HCT116 (cell line): Measurements from ENCODE around the gene ZIC4. TPM values are rescaled to one million over a fixed set of nuclear protein-coding genes. Genes with fewer than 3 reads are reported as not detected.

Experiments
- ATAC-seq: fragments of 200-7000 bp; cut with Tn5 transposase; 2 replicates; pipeline ENCODE4 v1.9.1; 2020; ENCODE audit warnings: mild to moderate bottlenecking, moderate library complexity
- BruUV-seq: library from RNA; stranded (reverse); fragments of 400-500 nt; replicated peaks from 2 replicates; lab custom pipeline; 2021; lab: Mats Ljungman, UMichigan
- CTCF ChIA-PET: fragments of 300-600 bp; sonication (Branson Sonifier 250); formaldehyde crosslinking; loops from one replicate; lab custom pipeline; 2021; ENCODE audit warnings: antibody characterized with exemption; lab: Charles Lee
- POLR2A ChIA-PET: fragments of 300-600, 350-600 bp; sonication (Branson Sonifier 250); formaldehyde crosslinking; loops from one replicate; lab custom pipeline; 2021; ENCODE audit warnings: antibody characterized with exemption; lab: Charles Lee
- RAD21 ChIA-PET, 2 experiments: fragments of 300-600 bp; sonication (Branson Sonifier 250); formaldehyde crosslinking; loops; one replicate each; lab custom pipeline; 2023; ENCODE audit warnings: low total read pairs in 2 of 2; ENCODE audit not compliant: uncharacterized antibody in 2 of 2, unreplicated experiment in 2 of 2, low non-redundant PET in 1 of 2; lab: Charles Lee
- DNase-seq: peaks from one replicate; pipeline ENCODE4 v3.0.0-alpha.2; 2010; ENCODE audit warnings: low read depth, low spot score
- H2AFZ ChIP-seq: fragments of 200-600 bp; shearing (Covaris generic), sonication (generic); 2 replicates; pipeline ENCODE4 v1.6.1; 2017; ENCODE audit warnings: low read depth, mixed run types, mixed read lengths, antibody characterized with exemption, low read length; ENCODE audit not compliant: poor library complexity, severe bottlenecking
- H3K27ac ChIP-seq: 2 replicates; pipeline ENCODE4 v1.5.1; 2012; ENCODE audit warnings: low read depth, low read length
- H3K27me3 ChIP-seq: fragments of 200-600 bp; sonication (generic); 2 replicates; pipeline ENCODE4 v1.6.1; 2016; ENCODE audit warnings: mixed run types, low read length, mixed read lengths; ENCODE audit not compliant: insufficient read depth
- H3K36me3 ChIP-seq, 2 experiments: fragments of 200-500 bp in 1 of 2; fragments of 200-600 bp in 1 of 2; sonication (Bioruptor generic) in 1 of 2; sonication (generic) in 1 of 2; 2 replicates each; pipeline versions ENCODE4 v1.5.1 to v1.6.1; 2014 to 2016; ENCODE audit warnings: low read length in 2 of 2, inconsistent platforms in 1 of 2, mixed read lengths in 1 of 2, mixed run types in 1 of 2; ENCODE audit not compliant: insufficient read depth in 2 of 2, control insufficient read depth in 1 of 2
- H3K4me1 ChIP-seq, 2 experiments: fragments of 200-600 bp in 1 of 2; sonication (generic) in 1 of 2; 2 replicates each; pipeline versions ENCODE4 v1.5.1 to v1.6.1; 2012 to 2017; ENCODE audit warnings: low read length in 2 of 2, inconsistent platforms in 1 of 2, mild to moderate bottlenecking in 1 of 2, mixed read lengths in 1 of 2, mixed run types in 1 of 2, moderate library complexity in 1 of 2; ENCODE audit not compliant: insufficient read depth in 2 of 2, control insufficient read depth in 1 of 2
- H3K4me2 ChIP-seq: fragments of 200-600 bp; sonication (generic); 2 replicates; pipeline ENCODE4 v1.6.1; 2017; ENCODE audit warnings: mixed run types, low read length, mixed read lengths
- H3K4me3 ChIP-seq, 2 experiments: fragments of 200-600 bp in 1 of 2; sonication (generic) in 1 of 2; replicated peaks in 1 of 2; 2 replicates each; pipeline ENCODE4 v1.5.1; 2011 to 2016; ENCODE audit warnings: low read length in 2 of 2, control low read depth in 1 of 2, low read depth in 1 of 2, mild to moderate bottlenecking in 1 of 2, mixed read lengths in 1 of 2, mixed run types in 1 of 2
- H3K79me2 ChIP-seq: fragments of 200-600 bp; sonication (generic); 2 replicates; pipeline ENCODE4 v1.6.1; 2017; ENCODE audit warnings: mild to moderate bottlenecking, mixed run types, low read length, moderate library complexity, mixed read lengths; ENCODE audit not compliant: insufficient read depth
- H3K9ac ChIP-seq: fragments of 200-600 bp; sonication (generic); 2 replicates; pipeline ENCODE4 v1.6.1; 2016; ENCODE audit warnings: low read length, mixed read lengths
- H3K9me2 ChIP-seq: fragments of 200-600 bp; sonication (generic), shearing (Covaris generic); 2 replicates; pipeline ENCODE4 v1.6.1; 2017; ENCODE audit warnings: mixed run types, mild to moderate bottlenecking, moderate library complexity; ENCODE audit not compliant: insufficient read depth
- H3K9me3 ChIP-seq, 2 experiments: fragments of 200-500 bp in 1 of 2; fragments of 200-600 bp in 1 of 2; sonication (Bioruptor generic) in 1 of 2; sonication (generic) in 1 of 2; 2 replicates each; pipeline ENCODE4 v1.6.1; 2014 to 2017; ENCODE audit warnings: low read length in 2 of 2, mixed read lengths in 2 of 2, inconsistent platforms in 1 of 2, low read depth in 1 of 2, mild to moderate bottlenecking in 1 of 2, mixed run types in 1 of 2, moderate library complexity in 1 of 2; ENCODE audit not compliant: control insufficient read depth in 1 of 2, insufficient read depth in 1 of 2
- H4K20me1 ChIP-seq: fragments of 200-600 bp; sonication (generic), shearing (Covaris generic); 2 replicates; pipeline ENCODE4 v1.6.1; 2017; ENCODE audit warnings: mixed run types, mild to moderate bottlenecking, moderate library complexity; ENCODE audit not compliant: insufficient read depth
- CBX3 ChIP-seq: IDR thresholded peaks from 2 replicates; pipeline ENCODE4 v1.6.1; 2012; ENCODE audit warnings: low read depth
- CEBPB ChIP-seq: IDR thresholded peaks from 2 replicates; pipeline ENCODE4 v1.6.1; 2012; ENCODE audit warnings: low read depth
- EGR1 ChIP-seq: IDR thresholded peaks from 2 replicates; pipeline ENCODE4 v1.6.1; 2012; ENCODE audit warnings: low read depth
- ELF1 ChIP-seq: IDR thresholded peaks from 2 replicates; pipeline ENCODE4 v1.6.1; 2012; ENCODE audit warnings: low read depth, borderline replicate concordance
- EZH2 ChIP-seq: fragments of 200-600 bp; sonication (generic); IDR thresholded peaks from 2 replicates; pipeline ENCODE4 v1.6.1; 2017; ENCODE audit warnings: antibody characterized with exemption, mixed run types
- EZH2phosphoT487 ChIP-seq: fragments of 200-600 bp; IDR thresholded peaks from 2 replicates; pipeline ENCODE4 v1.6.1; 2018; ENCODE audit warnings: antibody characterized with exemption, borderline replicate concordance
- JUND ChIP-seq: IDR thresholded peaks from 2 replicates; pipeline ENCODE4 v1.6.1; 2012
- MAX ChIP-seq: IDR thresholded peaks from 2 replicates; pipeline ENCODE4 v1.6.1; 2012
- POLR2A ChIP-seq: IDR thresholded peaks from 2 replicates; pipeline ENCODE4 v1.7.0; 2011; ENCODE audit warnings: borderline replicate concordance; ENCODE audit not compliant: insufficient read depth, insufficient read length; ENCODE audit errors: extremely low read depth
- POLR2AphosphoS5 ChIP-seq: IDR thresholded peaks from 2 replicates; pipeline ENCODE4 v1.6.1; 2011; ENCODE audit warnings: mild to moderate bottlenecking, low read depth, low read length, moderate library complexity
- RAD21 ChIP-seq: IDR thresholded peaks from 2 replicates; pipeline ENCODE4 v1.6.1; 2012; ENCODE audit warnings: low read depth, mild to moderate bottlenecking
- SIN3A ChIP-seq: IDR thresholded peaks from 2 replicates; pipeline ENCODE4 v1.6.1; 2012; ENCODE audit warnings: low read depth
- SP1 ChIP-seq: IDR thresholded peaks from 2 replicates; pipeline ENCODE4 v1.6.1; 2012; ENCODE audit warnings: low read depth
- SRF ChIP-seq: IDR thresholded peaks from 2 replicates; pipeline ENCODE4 v1.6.1; 2012; ENCODE audit warnings: low read depth
- TCF7L2 ChIP-seq: IDR thresholded peaks from 2 replicates; pipeline ENCODE4 v1.7.0; 2011; ENCODE audit warnings: borderline replicate concordance, inconsistent platforms; ENCODE audit not compliant: insufficient read depth, insufficient read length; ENCODE audit errors: extremely low read depth
- YY1 ChIP-seq: IDR thresholded peaks from 2 replicates; pipeline ENCODE4 v1.6.1; 2011; ENCODE audit warnings: low read length, low read depth, moderate library complexity, mild to moderate bottlenecking; ENCODE audit not compliant: insufficient replicate concordance; ENCODE audit errors: extremely low read depth
- ZBTB33 ChIP-seq: IDR thresholded peaks from 2 replicates; pipeline ENCODE4 v1.6.1; 2011; ENCODE audit warnings: mild to moderate bottlenecking, low read length, moderate library complexity; ENCODE audit not compliant: insufficient replicate concordance; ENCODE audit errors: extremely low read depth
- ZFX ChIP-seq: fragments of 450-650 bp; IDR thresholded peaks from 2 replicates; pipeline ENCODE4 v1.6.1; 2017
- ZNF274 ChIP-seq: fragments of 200-500 bp; sonication (Bioruptor generic); IDR thresholded peaks from 2 replicates; pipeline ENCODE4 v1.6.1; 2014; ENCODE audit warnings: mild to moderate bottlenecking, low read depth, low read length, inconsistent platforms
- intact Hi-C: fragments of 100-400 bp; cut with micrococcal nuclease; formaldehyde crosslinking; loops from 2 replicates; pipeline ENCODE4 v1.10.0; 2022
- total RNA-seq: library from RNA; stranded (reverse); gene quantifications from one replicate; pipeline ENCODE4 v1.2.1, GENCODE V29; 2021; ENCODE audit not compliant: unreplicated experiment

Gene ZIC4
- total RNA-seq, 1 experiment from 2014 or later = not detected

GRCh38 chr3:147360646-147361453 is 45.5 kb downstream of the ZIC4 start:
- no peak for TF ChIP-seq EZH2phosphoT487
- no peak for TF ChIP-seq POLR2A
- no peak for TF ChIP-seq SIN3A
- TF ChIP-seq SRF = no peak
- TF ChIP-seq CEBPB = no peak
- no peak for TF ChIP-seq EGR1
- TF ChIP-seq ZNF274 = no peak
- no peak for TF ChIP-seq YY1
- TF ChIP-seq ZFX = no peak
- no peak for TF ChIP-seq POLR2AphosphoS5
- no peak for TF ChIP-seq SP1
- no peak for TF ChIP-seq CBX3
- TF ChIP-seq TCF7L2 = no peak
- TF ChIP-seq MAX = no peak
- TF ChIP-seq RAD21 = no peak
- TF ChIP-seq ZBTB33 = no peak
- no peak for TF ChIP-seq EZH2
- TF ChIP-seq ELF1 = no peak
- TF ChIP-seq JUND = no peak
- no peak for ATAC-seq
- H3K27me3 ChIP-seq = no peaks in the 10 kb centered on the region
- H3K4me2 ChIP-seq = no peak overlapping the region
- no peaks in the 10 kb centered on the region for H4K20me1 ChIP-seq
- no peaks in the 10 kb centered on the region for H3K9me3 ChIP-seq
- intact Hi-C loops = loop anchor here (5.0 kb wide), 1 partner anchor 716 kb away; no protein-coding TSS in a partner anchor
- no peak for DNase-seq
- no peaks in the 10 kb centered on the region for H3K4me1 ChIP-seq
- H2AFZ ChIP-seq = no peak overlapping the region
- ChIA-PET POLR2A (no interaction called here), CTCF (interaction anchor here (0.5 to 1.1 kb wide), 10 partner anchors 9 to 717 kb away, joined by 3 to 8 read pairs (median 4); no protein-coding TSS in a partner anchor), RAD21 (interaction anchor here in 1 of 2 experiments (0.5 kb wide), 1 partner anchor 73 kb away, joined by 4 read pairs; no protein-coding TSS in a partner anchor)
- no TSS peak for BruUV-seq
- H3K27ac ChIP-seq = no peak overlapping the region
- H3K36me3 ChIP-seq = no peaks in the 10 kb centered on the region
- no peaks in the 10 kb centered on the region for H3K79me2 ChIP-seq
- H3K4me3 ChIP-seq = no peak overlapping the region
- H3K9ac ChIP-seq = no peak overlapping the region
- H3K9me2 ChIP-seq = no peaks in the 10 kb centered on the region
